ENCODE data around the gene CDC42SE2.

GRCh38 chr5:131304414-131304813 lies 40.6 kb downstream of the CDC42SE2 start:
- TF ChIP-seq CTCF (conservative IDR thresholded peaks at IDR 0.05; ENCODE audit: low read length) (no peak), EZH2phosphoT487 (IDR thresholded peaks at IDR 0.05; ENCODE audit: borderline replicate concordance) (no peak)

Measured in Loucy (cell line).